HepG2 (cell line): ENCODE measurements around the gene NOP9. TPM values are rescaled to one million over a fixed set of nuclear protein-coding genes. Genes with fewer than 3 reads are reported as not detected.

Source experiments
- AKAP8 ChIP-seq: sonication (generic); formaldehyde crosslinking; IDR thresholded peaks from 2 replicates; pipeline ENCODE4 v1.5.1; 2020; ENCODE audit warnings: mild to moderate bottlenecking, missing genetic modification reagents
- ARNTL ChIP-seq: sonication (generic); formaldehyde crosslinking; IDR thresholded peaks from 2 replicates; pipeline ENCODE4 v1.4.0; 2020; ENCODE audit warnings: mild to moderate bottlenecking, missing genetic modification reagents
- ATF5 ChIP-seq: sonication (generic); formaldehyde crosslinking; IDR thresholded peaks from 2 replicates; pipeline ENCODE4 v1.4.0; 2020; ENCODE audit warnings: mild to moderate bottlenecking, low read depth, missing genetic modification reagents
- CCAR2 ChIP-seq: fragments of 200-400 bp; formaldehyde crosslinking; optimal IDR thresholded peaks from 2 replicates; pipeline ENCODE3; 2018; ENCODE audit warnings: low read depth, mild to moderate bottlenecking, low read length, moderate library complexity
- CCDC6 ChIP-seq: sonication (generic); formaldehyde crosslinking; IDR thresholded peaks from 2 replicates; pipeline ENCODE4 v1.8.1; 2022; ENCODE audit warnings: mild to moderate bottlenecking, missing genetic modification reagents, moderate library complexity
- DNMT3B ChIP-seq: conservative IDR thresholded peaks from 2 replicates; pipeline ENCODE4 v1.6.1; 2016; ENCODE audit warnings: missing biosample characterization, control low read depth
- FOSL1 ChIP-seq: sonication (generic); formaldehyde crosslinking; IDR thresholded peaks from 2 replicates; pipeline ENCODE4 v1.9.0; 2021; ENCODE audit warnings: missing genetic modification reagents, borderline replicate concordance
- GATAD2A ChIP-seq: IDR thresholded peaks from 2 replicates; pipeline ENCODE4 v1.6.1; 2016
- HDAC2 ChIP-seq: sonication (generic); formaldehyde crosslinking; IDR thresholded peaks from 2 replicates; pipeline ENCODE4 v1.4.0; 2020; ENCODE audit warnings: missing genetic modification reagents
- HOXA9 ChIP-seq: sonication (generic); formaldehyde crosslinking; IDR thresholded peaks from 2 replicates; pipeline ENCODE4 v1.8.1; 2022; ENCODE audit warnings: missing genetic modification reagents, mild to moderate bottlenecking, moderate library complexity, borderline replicate concordance
- IRF2 ChIP-seq: IDR thresholded peaks from 2 replicates; pipeline ENCODE4 v1.6.1; 2018; ENCODE audit warnings: missing genetic modification reagents, missing compliant biosample characterization
- MAFF ChIP-seq: IDR thresholded peaks from 2 replicates; pipeline ENCODE4 v1.6.1; 2011; ENCODE audit warnings: low read depth, low read length, improper control_type of control experiment
- MIXL1 ChIP-seq: IDR thresholded peaks from 2 replicates; pipeline ENCODE4 v1.6.1; 2016
- NAIF1 ChIP-seq: sonication (generic); formaldehyde crosslinking; IDR thresholded peaks from 2 replicates; pipeline ENCODE4 v1.5.0; 2020; ENCODE audit warnings: mild to moderate bottlenecking, missing genetic modification reagents, borderline replicate concordance
- PAF1 ChIP-seq: IDR thresholded peaks from 2 replicates; pipeline ENCODE4 v1.6.1; 2016; ENCODE audit warnings: missing genetic modification reagents, missing compliant biosample characterization
- PTBP1 ChIP-seq: fragments of 200-400 bp; formaldehyde crosslinking; IDR thresholded peaks from 2 replicates; pipeline ENCODE4 v1.6.1; 2018; ENCODE audit warnings: low read length, low read depth; ENCODE audit not compliant: poor library complexity, severe bottlenecking
- RELA ChIP-seq: sonication (generic); formaldehyde crosslinking; IDR thresholded peaks from 2 replicates; pipeline ENCODE4 v1.4.0; 2020; ENCODE audit warnings: missing genetic modification reagents
- SAP130 ChIP-seq: IDR thresholded peaks from 2 replicates; pipeline ENCODE4 v1.6.1; 2016; ENCODE audit warnings: low read depth
- SIX4 ChIP-seq: sonication (generic); formaldehyde crosslinking; IDR thresholded peaks from 2 replicates; pipeline ENCODE4 v1.4.0; 2020; ENCODE audit warnings: missing genetic modification reagents
- SRSF9 ChIP-seq: fragments of 200-400 bp; formaldehyde crosslinking; IDR thresholded peaks from 2 replicates; pipeline ENCODE4 v1.6.1; 2018; ENCODE audit warnings: borderline replicate concordance, mild to moderate bottlenecking, low read depth, low read length; ENCODE audit not compliant: insufficient read depth, poor library complexity, severe bottlenecking
- U2AF1 ChIP-seq: fragments of 200-400 bp; formaldehyde crosslinking; optimal IDR thresholded peaks from 2 replicates; pipeline ENCODE3; 2017; ENCODE audit warnings: mild to moderate bottlenecking, low read depth, low read length
- ZBTB1 ChIP-seq: sonication (generic); formaldehyde crosslinking; IDR thresholded peaks from 2 replicates; pipeline ENCODE4 v1.4.0; 2020; ENCODE audit warnings: missing genetic modification reagents, borderline replicate concordance
- ZFP91 ChIP-seq: sonication (generic); formaldehyde crosslinking; IDR thresholded peaks from 2 replicates; pipeline ENCODE4 v1.9.0; 2022; ENCODE audit warnings: missing genetic modification reagents, mild to moderate bottlenecking, borderline replicate concordance
- ZNF138 ChIP-seq: sonication (generic); formaldehyde crosslinking; IDR thresholded peaks from 2 replicates; pipeline ENCODE4 v1.5.0; 2020; ENCODE audit warnings: mild to moderate bottlenecking, low read depth, missing genetic modification reagents
- ZNF331 ChIP-seq: sonication (generic); formaldehyde crosslinking; IDR thresholded peaks from 2 replicates; pipeline ENCODE4 v1.4.0; 2020; ENCODE audit warnings: missing genetic modification reagents
- ZNF614 ChIP-seq: IDR thresholded peaks from 2 replicates; pipeline ENCODE4 v1.6.1; 2018; ENCODE audit warnings: missing biosample characterization, missing genetic modification reagents, inconsistent platforms, borderline replicate concordance
- ZNF615 ChIP-seq: sonication (generic); formaldehyde crosslinking; IDR thresholded peaks from 2 replicates; pipeline ENCODE4 v1.5.0; 2020; ENCODE audit warnings: mild to moderate bottlenecking, missing genetic modification reagents, borderline replicate concordance
- ZNF629 ChIP-seq: sonication (generic); formaldehyde crosslinking; conservative IDR thresholded peaks from 2 replicates; pipeline ENCODE4 v1.5.0; 2020; ENCODE audit warnings: missing genetic modification reagents
- ZNF678 ChIP-seq: sonication (generic); formaldehyde crosslinking; IDR thresholded peaks from 2 replicates; pipeline ENCODE4 v1.4.0; 2020; ENCODE audit warnings: mild to moderate bottlenecking, missing genetic modification reagents
- ZNF782 ChIP-seq: sonication (generic); formaldehyde crosslinking; IDR thresholded peaks from 2 replicates; pipeline ENCODE4 v1.4.0; 2020; ENCODE audit warnings: missing genetic modification reagents, mild to moderate bottlenecking, borderline replicate concordance
- ZSCAN25 ChIP-seq: sonication (generic); formaldehyde crosslinking; IDR thresholded peaks from 2 replicates; pipeline ENCODE4 v1.8.0; 2022; ENCODE audit warnings: mild to moderate bottlenecking, missing genetic modification reagents
- polyA plus RNA-seq, 8 experiments: library from polyadenylated mRNA; depleted of rRNA in 3 of 8; stranded (reverse) in 7 of 8; unstranded in 1 of 8; fragments of >200 nt; fragmentation: Illumina TruSeq in 4 of 8; extraction: Trizol in 4 of 8; gene quantifications; 2 replicates each; pipeline versions ENCODE4 v1.2.1 to v1.2.3, GENCODE V29; 2011 to 2016; ENCODE audit warnings: low read depth in 4 of 8, missing spikeins in 1 of 8, mixed read lengths in 1 of 8; ENCODE audit not compliant: insufficient read depth in 1 of 8
- total RNA-seq, 5 experiments: library from RNA; depleted of rRNA; stranded (reverse); fragments of >200 nt; fragmentation: Illumina TruSeq; extraction: Trizol; gene quantifications; 2 replicates each; pipeline ENCODE4 v1.2.3, GENCODE V29; 2016; ENCODE audit warnings: low read depth in 1 of 5

Gene NOP9
- total and polyA plus RNA-seq, 2 of the 13 experiments (the other 11 are each of a cell fraction or from before 2014, with no cell fraction given): 24.5 to 61.6 TPM

- TF ChIP-seq ZNF782 (CRISPR knock-in tag) (peak; percentile 97), ATF5 (CRISPR knock-in tag) (peak; percentile 99), RELA (CRISPR knock-in tag) (peak; percentile 56; the same call in 1 of the 2 replicates), AKAP8 (peak; percentile 69), HOXA9 (no peak), PTBP1 (peak; percentile 78), ZSCAN25 (CRISPR knock-in tag) (peak; percentile 86; the same call in 1 of the 2 replicates), IRF2 (CRISPR knock-in tag) (peak; percentile 57; the same call in 1 of the 2 replicates), ZNF331 (CRISPR knock-in tag) (peak; percentile 97), ARNTL (CRISPR knock-in tag) (peak; percentile 93), SAP130 (CRISPR knock-in tag) (peak; percentile 80), CCDC6 (no peak), ZNF138 (CRISPR knock-in tag) (peak; percentile 93; the same call in 1 of the 2 replicates), MIXL1 (CRISPR knock-in tag) (peak; percentile 85), MAFF (0 out of 2 replicates have a peak, but pooled peaks have one; percentile 64), U2AF1 (peak; percentile 76), NAIF1 (CRISPR knock-in tag) (no peak), ZNF614 (CRISPR knock-in tag) (peak; percentile 92; the same call in 1 of the 2 replicates), SRSF9 (no peak), ZNF615 (CRISPR knock-in tag) (no peak), ZNF629 (CRISPR knock-in tag) (peak; percentile 78), SIX4 (CRISPR knock-in tag) (peak; percentile 75; the same call in 1 of the 2 replicates), DNMT3B (CRISPR knock-in tag) (0 out of 2 replicates have a peak, but pooled peaks have one; percentile 66), ZBTB1 (CRISPR knock-in tag) (peak; percentile 53; the same call in 1 of the 2 replicates), CCAR2 (no peak), HDAC2 (CRISPR knock-in tag) (peak; percentile 75), ZNF678 (CRISPR knock-in tag) (peak; percentile 99), GATAD2A (CRISPR knock-in tag) (no peak), PAF1 (CRISPR knock-in tag) (peak; percentile 79; the same call in 1 of the 2 replicates), FOSL1 (CRISPR knock-in tag) (peak; percentile 70), ZFP91 (no peak)
These were observed 16.4 kb downstream of the NOP9 start (continued) for GRCh38 chr14:24315807-24316596.
